Fibroblast of skin of left biceps (primary cell): ENCODE results near the gene FOXN1.
A peak's percentile ranks its signal among the peaks of the same experiment; 100 is the strongest.

Source experiments
- DNase-seq, 2 experiments: peaks; one replicate each; pipeline ENCODE4 v3.0.0-alpha.2; 2013; ENCODE audit warnings: low read depth in 2 of 2

FOXN1 gene

DNA sequence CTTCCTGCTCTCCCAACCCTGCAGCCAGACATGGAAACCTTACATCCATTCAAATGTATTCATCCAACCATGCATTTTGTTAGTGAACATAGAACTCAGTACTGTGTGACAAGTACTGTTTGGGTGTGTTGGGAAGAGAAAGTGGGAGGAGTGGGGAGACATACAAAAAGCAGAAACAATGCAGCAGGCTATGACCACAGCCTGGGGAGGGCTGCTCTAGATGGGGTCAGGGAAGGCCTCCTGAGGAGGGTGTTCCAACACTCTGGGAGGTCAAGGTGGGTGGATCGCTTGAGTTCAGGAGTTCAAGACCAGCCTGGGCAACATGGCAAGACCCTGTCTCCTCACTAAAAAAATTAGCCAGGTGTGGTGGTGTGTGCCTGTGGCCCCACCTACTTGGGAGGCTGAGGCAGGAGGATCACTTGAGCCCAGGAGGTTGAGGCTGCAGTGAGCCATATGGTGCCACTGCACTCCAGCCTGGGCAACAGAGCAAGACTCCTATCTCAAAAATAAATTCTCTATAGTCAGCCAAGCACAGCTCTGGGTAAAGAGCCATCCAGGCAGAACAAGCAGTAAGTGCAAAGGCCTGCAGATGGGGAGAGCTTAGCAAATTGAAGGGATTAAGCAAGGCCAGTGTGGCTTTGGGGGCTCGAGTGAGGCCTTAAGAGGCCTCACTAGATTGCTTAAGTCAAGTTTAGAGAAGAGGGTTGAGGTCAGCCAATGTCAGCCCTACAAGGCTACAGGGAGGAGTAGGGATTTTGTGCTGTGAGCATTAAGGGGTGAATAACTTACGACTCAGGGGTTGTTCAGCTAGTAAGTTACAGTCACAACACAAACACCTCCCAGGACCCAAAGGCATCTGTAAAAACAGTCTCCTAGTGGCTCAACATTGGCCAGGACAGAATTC, 27.2 kb upstream of the FOXN1 start:
- DNase-seq, result no peak

DNA sequence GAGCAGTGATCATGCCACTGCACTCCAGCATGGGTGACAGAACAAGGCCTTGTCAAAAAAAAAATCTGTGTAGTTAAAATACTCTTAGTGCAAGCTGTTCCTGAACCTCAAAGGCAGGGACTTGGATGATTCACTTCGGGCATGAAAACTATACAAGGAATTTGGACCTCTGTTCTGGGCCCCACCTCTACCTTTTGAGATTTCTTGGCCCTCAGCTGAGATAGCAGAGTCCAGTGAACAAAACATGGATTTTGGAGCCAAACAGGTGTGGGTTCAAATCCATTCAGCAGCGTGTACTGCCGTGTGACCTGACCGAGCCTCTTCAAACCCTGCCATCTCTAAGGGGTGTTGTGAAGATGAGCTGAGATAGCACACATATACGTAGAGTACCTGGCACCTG, 25.9 kb upstream of the FOXN1 start:
- DNase-seq, result no peak

DNA sequence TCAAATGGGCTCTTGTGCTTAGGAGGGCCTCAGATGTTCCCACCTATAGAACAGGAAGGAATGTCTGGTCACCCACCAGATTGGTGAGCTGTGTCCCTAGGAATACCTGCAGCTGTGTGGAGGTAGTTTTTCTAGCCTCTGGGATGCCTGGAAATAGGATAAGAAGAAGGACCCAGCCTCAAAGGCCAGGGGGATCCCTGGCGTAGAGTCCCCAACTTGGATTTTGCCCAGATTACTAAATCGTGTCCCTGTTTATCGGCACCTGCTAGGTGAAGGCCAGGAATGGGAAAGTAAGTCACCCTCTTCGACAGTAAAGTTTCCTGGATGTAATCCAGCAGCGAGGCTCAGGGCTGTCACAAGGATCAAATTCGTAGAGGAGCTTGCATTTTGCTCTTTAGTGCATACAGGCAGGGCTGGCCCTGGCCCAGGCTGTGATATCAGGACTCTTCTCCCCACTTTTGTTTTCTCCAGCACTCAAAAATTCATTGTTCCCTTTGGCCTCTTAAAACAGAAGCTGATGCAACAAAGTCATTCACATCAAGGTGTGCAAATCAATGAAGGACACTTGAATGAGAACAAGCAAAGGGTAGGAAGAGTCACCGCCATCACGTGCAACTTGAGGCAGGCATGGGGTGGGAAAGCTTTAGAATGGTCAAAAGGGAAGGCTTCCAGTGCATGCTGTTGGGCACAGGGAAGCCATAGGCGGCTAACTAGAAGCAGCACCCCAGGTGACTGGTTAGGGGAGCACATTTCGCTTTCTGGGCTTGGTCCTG, 25.2 kb upstream of the FOXN1 start:
- no peak for DNase-seq

DNA sequence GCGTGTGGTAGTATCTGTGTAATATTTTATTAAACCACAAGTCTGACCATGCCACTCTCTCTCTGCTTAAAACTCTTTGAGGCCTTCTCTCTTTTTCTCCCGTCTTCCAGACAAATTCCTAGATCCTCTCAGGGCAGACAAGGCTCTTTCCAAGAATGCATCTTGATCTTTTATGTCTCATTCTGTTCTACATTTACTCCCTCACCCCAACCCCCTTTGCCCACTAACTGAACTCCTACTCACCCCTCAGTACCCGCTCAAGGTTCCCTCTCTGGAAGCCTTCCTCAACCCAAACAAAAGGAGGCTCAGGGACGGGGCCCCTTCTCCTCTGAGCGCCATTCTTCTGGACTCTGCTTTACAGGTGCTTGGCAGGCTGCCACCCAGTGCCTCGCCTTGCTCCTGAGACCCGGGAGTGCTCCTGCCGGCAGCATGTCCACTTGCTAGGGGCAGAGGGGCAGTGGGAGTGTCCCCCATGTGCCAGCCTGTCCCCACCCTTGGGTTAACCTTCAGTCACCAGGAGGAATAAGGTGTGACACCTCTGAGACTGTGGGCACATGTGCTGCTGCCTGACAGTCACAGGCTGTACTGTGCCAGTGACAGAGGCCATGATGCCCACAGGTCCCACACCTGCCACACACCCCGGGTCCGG, 23.5 kb upstream of the FOXN1 start:
- DNase-seq, result no peak

DNA sequence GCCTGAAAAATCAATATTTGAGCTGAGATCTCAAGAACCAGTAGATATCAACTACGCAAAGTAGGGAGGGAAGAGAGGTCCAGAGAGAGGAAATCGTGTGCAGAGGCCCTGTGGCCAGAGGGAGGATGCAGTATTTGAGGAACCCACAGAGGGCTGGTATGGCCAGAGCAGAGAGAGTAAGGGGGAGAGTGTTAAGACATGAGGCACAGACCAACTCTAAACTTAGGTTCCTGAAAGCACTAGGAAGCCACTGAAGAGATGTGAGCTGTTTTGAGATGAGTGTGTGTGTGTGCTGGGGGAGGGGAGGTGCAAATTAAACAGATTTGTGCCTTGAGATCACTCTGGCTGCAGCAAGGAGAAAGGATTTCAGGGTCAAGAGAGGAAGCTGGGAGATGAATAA, 21.9 kb upstream of the FOXN1 start:
- DNase-seq, result no peak

DNA sequence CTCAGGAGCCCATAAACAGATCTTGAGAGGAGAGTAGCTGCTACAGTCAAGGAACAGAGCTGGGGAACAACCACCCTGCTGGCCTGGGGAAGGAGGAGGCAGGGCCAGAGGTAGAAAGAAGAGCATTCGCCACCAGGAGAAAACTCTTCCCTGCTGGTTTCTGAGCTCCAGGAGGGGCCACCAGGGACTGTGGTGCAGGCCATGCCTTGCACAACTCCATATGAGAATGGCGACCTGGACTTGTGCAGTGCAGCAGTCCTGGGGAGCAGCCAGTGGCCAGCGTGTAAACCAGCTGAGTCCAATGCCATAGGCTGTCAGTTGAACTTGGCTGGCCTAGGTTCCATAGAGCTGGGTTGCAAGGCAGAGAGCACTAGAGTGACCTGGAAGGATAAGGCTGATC, 21.1 kb upstream of the FOXN1 start:
- DNase-seq, result no peak

DNA sequence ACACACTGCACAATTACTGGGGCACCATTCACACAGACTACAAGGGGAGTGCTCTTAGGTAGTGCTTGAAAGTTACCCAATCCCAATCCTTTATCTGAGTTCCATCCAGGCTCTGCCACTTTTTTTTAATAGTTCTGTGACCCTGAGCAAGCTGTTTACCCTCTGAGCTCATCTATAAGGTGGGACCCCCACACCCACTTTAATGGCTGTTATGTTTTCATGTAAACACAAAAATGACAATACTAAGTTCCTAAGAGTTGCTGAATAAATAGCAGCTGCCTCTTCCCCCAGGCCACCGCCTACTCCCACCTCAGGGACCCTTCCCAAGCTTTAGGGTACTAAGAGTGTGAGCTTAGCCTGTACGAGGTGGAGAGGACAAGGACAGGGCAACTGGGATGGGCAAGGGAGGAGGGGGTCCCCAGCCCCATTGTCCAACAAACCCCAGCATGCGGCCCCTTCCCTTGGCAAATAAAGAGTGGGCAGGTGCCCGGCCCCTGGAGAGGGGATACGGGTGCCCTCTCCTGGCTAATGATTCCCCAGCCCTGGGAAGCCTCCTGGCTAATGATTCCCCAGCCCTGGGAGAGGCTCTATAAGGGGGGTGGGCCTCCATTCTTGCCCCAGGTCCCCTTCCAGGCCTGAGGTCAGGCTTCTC, 18.1 kb upstream of the FOXN1 start:
- no peak for DNase-seq

DNA sequence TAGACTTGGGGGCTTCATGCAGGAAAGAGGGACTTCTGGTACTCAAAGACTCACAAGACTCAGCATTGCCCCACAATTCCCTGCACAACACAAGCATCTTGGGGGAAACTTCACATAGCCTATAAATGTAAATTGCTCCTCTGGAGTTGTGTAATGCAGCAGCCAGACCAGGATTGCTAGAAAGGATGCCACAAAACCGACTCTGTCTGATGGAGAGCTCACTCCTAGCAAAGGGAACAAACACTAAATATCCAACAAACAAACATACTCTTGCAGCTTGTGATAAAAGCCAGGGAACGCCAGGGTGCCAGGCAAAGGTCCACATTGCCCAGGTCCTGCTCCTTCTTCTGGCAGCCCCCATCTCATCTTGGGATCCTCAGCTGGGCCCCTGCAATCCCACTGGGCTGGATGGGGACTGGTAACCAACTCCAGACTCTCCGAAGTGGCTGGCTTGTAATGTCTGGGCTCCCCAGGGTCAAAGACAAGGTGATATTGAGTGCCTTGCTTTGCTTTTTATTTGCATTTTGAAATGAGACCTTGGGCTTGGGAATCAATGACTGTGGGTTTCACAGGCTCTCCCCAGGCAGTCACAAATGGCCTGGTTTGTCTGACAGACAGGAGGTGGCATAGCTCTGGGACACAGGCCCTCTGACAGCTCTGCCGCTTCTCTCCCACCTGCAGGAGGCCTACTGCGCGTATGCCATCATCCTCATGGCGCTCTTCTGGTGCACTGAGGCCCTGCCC, 17.4 kb upstream of the FOXN1 start:
- no peak for DNase-seq

DNA sequence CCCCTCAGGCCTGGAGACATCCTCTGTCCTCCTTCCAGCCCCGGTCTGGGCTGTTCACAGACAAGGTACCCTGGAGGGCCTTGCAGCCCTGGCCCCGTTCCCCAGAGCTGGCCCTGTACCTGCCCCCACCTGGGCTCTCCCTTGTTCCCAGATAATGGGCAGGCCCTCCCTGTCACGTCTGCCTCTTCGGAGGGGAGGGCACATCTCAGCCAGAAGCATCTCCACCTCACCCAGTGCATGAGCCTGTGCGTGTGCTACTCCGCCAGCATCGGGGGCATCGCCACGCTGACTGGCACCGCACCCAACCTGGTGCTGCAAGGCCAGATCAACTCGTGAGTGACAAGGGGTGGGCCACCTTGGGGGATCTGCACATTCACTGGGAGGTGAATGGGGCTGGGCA, 14.9 kb upstream of the FOXN1 start:
- no peak for DNase-seq

DNA sequence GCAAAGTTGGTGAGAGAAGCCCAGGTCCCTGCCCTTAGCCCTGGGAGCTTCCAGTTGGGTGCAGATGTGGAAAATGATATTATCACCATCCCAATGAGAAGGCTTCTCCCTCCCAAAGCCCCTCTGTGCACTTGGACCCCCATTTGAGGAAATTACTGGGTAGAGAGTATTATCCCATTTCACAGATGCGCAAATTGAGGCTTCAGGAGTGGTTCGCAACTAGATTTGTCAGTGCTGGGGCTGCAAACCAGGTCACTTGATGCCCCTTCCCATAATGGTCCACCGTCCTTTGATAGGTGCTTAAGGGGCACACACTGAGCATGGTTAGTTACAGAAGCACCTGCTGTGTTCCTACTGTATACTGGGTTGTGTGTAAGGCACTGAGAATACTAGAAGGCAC, 14.3 kb upstream of the FOXN1 start:
- no peak for DNase-seq

DNA sequence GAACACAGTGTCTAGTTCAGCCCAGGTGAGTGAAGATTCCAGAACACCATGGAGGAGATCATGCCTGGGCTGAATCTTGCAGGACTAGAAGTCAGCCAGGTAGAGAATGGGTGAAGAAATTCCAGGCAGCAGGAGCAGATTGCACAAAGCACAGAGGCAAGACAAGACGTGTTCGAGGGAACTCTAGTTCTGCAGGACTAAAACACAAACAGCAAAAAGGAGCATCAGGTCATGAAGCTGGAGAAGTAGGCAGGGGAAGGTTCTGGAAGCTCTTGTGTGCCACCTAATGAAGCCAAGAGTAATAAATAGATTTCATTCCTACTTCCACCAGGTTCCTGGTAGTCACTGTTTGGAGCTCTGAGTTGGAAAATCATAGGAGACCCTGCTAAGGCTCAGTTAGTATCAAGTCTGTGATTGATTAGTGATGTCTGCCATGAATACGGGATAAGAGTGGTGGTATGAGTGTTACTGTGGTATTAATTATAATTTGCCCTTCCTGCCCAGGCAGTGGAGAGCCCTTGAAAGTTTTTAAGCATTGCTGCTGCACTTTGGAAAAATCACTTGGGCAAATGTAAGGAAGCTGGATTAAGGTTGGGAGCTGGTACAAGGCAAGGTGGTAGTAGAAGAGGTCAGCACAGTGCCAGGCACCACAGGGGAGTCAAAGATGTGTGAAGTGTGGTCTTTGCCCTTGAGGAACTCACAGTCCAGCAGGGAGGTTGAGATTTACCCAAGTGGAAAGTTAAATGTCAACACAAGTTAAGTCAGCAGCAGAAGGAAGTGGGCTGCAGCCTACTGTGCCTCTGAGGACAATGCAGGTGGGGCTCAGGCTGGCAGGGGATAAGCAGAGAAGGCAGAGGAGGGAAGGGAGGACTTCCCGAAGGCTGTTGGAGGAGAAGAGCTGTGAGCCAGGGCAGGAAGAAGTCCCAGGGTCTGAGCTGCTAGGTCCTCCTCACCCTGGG, 13.5 kb upstream of the FOXN1 start:
- no peak for DNase-seq

DNA sequence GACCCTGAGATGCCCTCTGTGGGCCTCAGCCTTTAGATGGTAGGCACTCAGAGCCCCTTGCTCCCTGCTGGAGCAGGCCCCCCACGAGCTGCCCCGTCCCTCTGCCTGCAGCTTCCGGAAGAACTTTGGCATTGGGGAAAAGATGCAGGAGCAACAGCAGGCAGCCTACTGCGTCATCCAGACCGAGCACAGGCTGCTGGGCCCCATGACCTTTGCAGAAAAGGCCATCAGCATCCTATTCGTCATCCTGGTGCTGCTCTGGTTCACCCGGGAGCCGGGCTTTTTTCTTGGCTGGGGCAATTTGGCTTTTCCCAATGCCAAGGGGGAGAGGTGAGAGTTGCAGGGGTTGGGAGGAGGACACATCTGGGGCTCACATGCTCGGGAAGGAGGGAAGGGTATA, 12.7 kb upstream of the FOXN1 start:
- no peak for DNase-seq

DNA sequence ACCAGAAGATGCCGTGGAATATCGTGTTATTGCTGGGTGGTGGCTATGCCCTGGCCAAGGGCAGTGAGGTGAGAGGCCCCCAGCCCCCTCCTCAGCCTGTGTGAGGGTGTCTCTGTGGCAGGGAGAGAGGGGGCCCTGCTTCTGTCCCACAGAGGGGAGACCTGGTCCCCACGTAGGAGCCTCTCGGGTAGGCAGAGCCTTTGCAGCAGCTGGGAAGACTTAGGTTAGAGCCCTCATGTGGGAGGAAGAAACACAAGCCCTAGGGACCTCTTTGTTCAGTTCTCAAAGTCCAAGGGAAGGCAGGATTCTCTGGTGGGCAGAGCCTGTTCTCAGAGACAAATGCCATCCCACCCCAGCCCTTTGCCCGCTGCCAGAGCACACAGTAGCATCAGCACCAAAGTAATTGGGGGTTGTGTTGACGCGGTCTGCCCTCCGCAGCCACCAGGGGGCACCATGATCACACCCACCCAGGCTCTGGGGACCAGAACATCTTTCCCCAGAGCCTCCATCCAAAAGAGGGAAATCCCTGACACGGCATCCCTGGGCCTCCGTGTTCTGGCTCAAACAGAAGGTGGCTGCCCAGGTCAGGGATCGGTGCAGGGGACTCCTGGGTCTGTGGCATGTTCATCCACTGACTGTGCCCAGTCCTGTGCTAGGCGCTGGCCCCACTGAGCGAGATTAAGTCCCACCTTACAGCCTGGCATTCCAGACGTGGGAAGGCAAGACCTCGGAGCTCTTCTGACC, 11.5 kb upstream of the FOXN1 start:
- peak; percentile 3 to 5 for DNase-seq

DNA sequence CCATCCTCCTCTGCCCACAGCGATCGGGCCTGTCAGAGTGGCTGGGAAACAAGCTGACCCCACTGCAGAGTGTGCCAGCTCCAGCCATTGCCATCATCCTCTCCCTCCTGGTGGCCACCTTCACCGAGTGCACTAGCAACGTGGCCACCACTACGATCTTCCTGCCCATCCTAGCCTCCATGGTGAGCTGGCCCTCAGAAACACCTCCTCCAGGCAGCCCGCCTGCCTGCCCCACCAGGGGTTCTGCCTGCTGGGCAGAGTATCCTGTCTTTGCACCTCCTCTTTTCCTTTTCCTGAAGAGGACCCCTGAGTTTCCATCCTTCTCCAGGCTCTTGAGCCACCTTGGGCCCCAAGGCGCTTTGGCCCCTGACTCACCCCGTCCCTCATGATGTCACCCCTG, 10.5 kb upstream of the FOXN1 start:
- DNase-seq, result no peak

DNA sequence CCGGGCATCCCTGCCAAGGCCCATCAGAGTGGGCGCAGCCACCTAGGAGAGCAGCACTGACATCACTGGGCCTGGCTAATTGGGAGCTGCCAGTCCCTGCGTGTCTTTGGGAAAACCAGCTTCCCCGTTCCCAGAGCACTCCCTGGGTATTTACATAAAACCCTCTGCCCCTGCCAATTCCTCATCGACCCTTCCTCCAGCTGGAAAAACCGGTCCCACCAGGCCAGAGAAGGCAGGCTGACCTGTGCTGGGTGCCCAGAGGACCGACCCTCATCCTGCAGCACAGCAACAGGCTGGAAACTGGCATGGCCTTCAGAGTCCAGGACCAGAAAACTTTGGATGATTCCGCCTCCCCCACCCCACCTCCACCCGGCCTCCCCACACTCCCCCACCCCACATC, 8.2 kb upstream of the FOXN1 start:
- DNase-seq, result no peak

DNA sequence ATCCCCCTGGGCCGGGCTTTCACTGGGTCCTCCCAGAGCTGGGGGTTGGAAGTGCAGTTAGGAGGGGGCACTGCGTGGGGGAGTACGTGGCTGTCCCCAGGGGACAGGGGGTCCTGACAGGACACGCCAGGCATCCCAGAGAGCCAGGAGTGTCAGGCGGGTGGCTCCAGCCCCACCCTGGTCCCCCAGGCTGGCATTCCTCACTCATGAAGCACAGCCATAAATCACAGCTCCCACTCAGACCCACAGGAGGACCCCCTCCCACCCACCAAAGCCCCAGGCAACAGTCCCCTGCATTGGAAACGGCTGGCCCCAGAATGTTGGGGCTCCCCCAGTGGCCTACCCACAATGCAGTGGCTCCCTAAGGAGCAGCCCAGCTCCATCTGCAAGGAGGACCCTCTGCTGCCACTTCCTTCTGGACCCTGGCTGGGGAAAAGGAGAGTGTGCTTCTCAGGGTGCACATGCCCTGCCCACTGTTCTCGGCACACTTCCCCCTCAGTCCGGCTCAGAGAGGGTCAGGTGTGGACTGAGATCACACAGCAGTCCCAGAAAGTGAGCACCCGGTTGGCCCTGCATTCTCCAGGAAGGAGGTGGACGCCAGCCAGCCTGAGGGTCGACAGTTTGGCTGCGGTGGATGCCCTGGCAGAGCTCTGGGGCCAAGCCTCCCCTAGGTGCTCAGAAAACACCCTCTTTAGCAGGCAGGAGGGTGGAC, 7.3 kb upstream of the FOXN1 start:
- DNase-seq, result no peak

DNA sequence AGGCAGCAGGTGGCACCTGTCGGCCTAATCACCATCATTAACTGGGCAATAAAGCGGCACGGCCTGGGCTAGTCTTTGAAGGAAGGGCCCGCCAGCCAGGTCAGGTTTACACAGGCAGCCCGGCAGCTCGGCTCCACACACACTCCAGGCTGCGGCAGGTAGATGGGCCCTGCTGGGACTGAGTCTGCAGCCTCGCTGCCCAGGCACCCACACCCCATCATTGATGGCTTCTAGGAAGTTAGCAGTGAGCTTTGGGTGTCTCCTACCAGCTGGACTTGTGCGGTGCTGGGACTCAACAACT, 6.8 kb upstream of the FOXN1 start:
- no peak for DNase-seq

DNA sequence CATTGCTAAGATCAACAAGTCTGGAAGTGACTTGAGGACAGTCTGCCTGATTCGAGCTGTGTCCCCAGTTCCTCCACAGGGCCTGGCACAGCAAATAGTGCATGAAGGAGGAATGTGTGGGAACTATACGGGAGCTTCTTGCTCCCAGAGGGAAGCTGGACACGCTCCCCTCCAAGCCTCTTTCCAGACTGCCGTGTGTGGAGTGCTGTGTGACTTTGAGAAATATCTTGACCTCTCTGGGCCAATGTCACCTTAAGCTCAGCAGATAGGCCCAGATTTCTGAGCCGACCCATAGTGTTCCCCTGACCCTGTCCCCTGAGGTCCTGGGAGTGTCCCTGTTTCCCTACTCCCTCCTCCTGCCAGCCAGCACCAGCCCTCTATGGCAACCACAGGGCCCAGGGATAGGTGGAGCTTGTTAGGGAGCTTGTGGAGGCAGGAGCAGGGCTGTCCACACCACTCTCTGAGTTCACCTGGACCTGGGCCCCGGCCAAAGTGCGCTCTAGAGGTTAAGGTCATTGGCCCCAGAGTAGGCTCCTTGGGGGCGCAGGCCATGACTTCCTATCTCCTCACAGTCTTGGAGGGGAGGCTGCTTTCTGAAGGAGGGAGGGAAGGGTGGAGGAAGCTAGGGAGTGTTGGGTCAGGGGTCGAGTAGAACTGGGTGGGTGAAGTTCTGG, 6.3 kb upstream of the FOXN1 start:
- no peak for DNase-seq
